Activated CD8-positive, alpha-beta memory T cell treated with anti-CD3 and anti-CD28 coated beads, Interleukin-2, amount 50 U/mL, for 4 hours (primary cell): ENCODE data around the gene DTWD1.
A peak's percentile ranks its signal among the peaks of the same experiment; 100 is the strongest.
"Not testable (repeated sequence)": the region's sequence is repeated elsewhere in the genome, so short reads cannot be mapped to it uniquely, and the experiment has no call there.

ENCODE experiments used
- DNase-seq: peaks from one replicate; pipeline ENCODE4 v3.0.0-alpha.2; 2020

Gene DTWD1, protein sequence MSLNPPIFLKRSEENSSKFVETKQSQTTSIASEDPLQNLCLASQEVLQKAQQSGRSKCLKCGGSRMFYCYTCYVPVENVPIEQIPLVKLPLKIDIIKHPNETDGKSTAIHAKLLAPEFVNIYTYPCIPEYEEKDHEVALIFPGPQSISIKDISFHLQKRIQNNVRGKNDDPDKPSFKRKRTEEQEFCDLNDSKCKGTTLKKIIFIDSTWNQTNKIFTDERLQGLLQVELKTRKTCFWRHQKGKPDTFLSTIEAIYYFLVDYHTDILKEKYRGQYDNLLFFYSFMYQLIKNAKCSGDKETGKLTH

DNA sequence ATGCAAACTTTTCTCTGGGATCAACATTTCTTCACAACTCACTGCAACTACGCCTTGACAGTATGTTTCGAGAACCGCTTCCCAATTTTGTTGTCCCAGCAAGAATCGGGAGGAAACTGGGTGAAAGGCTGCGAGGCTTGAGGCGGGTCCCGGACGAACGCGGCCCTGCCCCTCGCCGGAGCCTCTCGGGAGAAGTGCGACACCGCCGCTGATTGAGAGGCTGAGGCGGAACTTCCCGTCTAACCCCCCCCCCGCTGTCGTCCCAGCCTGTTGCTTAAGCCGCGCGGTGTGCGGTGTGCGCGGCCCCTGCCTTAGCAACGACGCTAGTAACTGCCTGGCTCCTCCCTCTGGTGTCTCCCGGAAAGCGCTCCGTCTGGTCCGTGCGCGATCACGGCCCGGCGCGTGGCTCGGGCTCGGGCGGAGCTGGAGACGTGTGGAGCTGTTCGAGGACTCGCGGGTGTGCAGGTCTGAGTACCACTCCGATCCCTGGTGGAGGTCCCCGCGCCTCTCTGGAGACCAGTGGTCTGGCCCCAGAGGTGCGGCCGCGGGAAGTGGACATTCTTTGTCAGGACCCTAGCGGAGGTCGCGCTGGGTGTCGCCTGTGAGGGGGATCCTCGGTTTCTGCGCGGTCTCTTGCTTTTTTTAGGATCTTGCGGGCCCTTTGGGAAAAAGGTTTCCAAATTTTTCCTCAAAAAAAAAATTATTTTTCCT is at the start of gene DTWD1, which contains the start of gene FAM227B:
Gene DTWD1, plus strand, starts transcription at position 391 of the 711 bp plus-strand sequence. CDS start 4,120 bp downstream, outside the sequence.
Gene FAM227B, minus strand, starts transcription at position 161 of the 711 bp plus-strand sequence. CDS start 5,647 bp downstream, outside the sequence.
- peak; percentile 93 for DNase-seq

- no peak for DNase-seq
Observed at GRCh38 chr15:49573421-49573820, 47.4 kb upstream of the DTWD1 start.

GRCh38 chr15:49589030-49589429 is 31.8 kb upstream of the DTWD1 start:
- no peak for DNase-seq

GRCh38 chr15:49592829-49593316 is 28.0 kb upstream of the DTWD1 start:
- not testable (repeated sequence) for DNase-seq

DNA sequence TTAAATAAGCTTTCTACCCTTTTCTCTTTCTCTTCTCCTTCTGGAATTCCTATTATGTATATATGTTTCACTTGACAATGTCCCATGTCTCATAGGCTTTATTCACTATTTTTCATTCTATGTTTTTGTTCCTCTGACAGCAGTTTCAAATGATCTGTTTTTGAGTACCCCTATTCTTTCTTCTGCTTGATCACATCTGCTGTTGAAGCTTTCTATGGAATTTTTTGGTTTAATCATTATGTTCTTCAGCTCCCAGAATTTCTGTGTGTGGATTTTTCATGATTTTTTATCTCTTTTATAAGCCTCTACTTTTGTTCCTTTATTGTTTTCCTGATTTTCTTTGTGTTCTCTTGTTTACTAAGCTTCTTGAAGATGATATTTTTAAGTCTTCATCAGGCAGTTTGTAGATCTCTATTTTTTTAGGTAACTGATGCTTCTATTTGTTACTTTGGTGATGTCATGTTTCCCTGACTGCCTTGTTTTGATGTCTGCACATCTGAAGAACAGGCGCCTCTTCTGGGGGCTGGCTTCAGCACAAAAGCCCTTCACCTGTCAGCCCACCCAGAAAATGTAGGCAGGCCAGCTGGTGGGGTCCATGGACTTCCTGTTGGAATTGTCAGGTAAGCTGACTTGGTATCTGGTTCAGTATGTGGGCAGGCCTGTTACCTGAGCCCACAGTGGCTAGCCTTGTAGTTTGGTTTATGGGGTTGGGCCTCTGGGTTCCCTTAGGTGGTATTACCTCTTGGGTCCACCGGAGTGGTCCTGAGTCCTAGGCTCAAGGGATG is 16.0 kb upstream of the DTWD1 start:
- DNase-seq: no peak

DNA sequence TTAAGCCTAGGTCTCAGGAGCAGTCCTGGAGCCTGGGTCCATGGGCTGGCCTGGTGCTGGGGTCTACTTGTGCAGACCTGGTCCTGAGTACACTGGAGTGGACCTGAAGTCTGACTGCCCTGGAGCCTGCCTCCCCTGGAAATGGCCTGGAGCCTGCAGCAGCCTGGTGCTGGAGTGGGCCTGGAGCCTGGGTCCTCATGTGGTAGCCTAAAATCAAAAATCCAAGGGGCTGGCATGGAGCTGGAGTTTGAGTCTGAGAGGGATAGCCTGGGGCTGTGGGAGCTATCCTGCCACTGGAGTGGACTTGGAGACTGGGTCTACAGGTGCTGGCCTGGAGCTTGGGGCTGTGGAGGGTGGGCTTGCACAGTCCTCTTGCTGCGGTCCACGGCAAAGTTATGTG is 15.3 kb upstream of the DTWD1 start:
- no peak for DNase-seq

DNA sequence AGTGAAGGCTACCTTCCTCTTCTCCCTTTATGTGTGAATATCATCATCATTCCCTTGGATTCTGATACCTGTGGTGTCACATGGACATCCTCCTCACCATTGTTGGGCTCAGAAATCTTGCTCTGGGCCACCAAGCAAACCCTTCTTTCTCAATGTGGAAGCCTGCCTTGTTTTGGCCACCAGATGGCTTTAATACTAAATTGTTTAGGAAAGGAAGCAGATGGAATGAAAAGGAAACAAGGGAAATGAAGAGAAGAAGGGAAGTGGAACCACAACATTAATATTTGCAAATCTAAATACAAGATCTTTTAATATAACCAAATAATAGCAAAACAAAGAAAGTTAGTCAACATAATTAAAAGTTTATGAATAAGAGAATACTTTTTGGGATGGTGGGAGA is 14.3 kb upstream of the DTWD1 start:
- DNase-seq: no peak

- DNase-seq: no peak
Observed at GRCh38 chr15:49610157-49610918, 10.5 kb upstream of the DTWD1 start.

- DNase-seq: not testable (repeated sequence)
Observed at GRCh38 chr15:49612240-49612639, 8.6 kb upstream of the DTWD1 start.

GRCh38 chr15:49619226-49619625 is 1.6 kb upstream of the DTWD1 start:
- DNase-seq: no peak

DNA sequence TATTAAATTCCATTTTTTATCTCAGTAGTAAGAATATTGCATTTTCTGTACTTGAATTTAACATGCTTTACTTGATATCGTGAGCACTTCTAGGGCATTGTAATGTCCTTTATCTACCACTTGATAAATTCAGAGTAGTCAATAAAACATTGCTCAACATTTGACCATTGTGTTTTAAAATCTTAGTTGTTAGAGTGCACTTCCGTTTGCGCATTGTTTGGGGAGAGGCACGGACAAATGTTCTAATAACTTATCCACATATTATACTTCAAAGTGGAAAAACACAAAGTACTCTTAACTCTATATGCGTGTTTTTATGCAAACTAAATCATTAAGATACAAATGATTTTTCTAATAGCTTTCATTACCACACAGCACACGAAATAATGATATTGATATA is 649 bp upstream of the DTWD1 start:
- no peak for DNase-seq

DNA sequence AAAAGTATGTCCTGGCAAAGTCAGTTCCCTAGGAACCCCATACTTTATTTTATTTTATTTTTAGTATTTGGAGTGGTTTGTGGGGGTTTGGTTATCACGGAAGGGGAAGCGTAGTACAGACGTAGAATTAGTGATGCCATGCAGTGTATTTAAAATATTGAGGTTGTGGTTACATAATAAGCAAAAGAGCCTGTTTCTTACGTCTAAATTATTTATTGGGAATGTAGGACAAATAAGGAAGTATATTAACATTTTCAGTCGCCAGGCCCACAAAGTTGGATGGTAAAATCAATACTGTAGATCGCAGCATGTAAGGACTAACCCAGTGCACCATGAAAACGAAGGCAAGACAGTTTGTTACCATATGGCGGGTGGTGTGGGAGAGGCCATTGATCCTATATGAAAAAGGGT is 558 bp downstream of the DTWD1 start:
- no peak for DNase-seq

DNA sequence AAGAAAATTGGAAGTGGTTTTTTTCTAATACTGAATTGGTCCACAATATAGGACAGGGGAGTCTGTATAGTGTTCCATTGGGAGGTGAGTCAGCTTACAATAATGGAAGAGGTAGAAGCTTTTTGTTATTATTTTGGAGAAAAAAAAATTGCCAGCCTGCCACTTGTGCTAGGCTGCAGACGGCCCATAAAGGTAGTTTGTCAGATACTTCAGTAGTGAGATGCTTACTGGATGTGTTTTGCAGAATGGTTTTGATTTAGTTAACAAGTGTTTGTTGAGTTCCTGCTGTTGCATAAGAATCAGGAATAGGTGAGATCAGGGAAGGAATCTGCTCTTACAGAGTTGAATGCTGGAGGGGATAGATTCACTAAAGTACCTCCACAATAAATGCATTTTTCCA is 1.0 kb downstream of the DTWD1 start:
- DNase-seq: no peak

GRCh38 chr15:49622561-49622960 is 1.7 kb downstream of the DTWD1 start:
- DNase-seq: no peak

- no peak for DNase-seq
Observed at GRCh38 chr15:49624056-49624455, 3.2 kb downstream of the DTWD1 start.

GRCh38 chr15:49625460-49626036 is 4.7 kb downstream of the DTWD1 start:
- no peak for DNase-seq

GRCh38 chr15:49627407-49627877 is 6.6 kb downstream of the DTWD1 start:
- DNase-seq: no peak

- no peak for DNase-seq
Observed at GRCh38 chr15:49628379-49628778, 7.5 kb downstream of the DTWD1 start.

DNA sequence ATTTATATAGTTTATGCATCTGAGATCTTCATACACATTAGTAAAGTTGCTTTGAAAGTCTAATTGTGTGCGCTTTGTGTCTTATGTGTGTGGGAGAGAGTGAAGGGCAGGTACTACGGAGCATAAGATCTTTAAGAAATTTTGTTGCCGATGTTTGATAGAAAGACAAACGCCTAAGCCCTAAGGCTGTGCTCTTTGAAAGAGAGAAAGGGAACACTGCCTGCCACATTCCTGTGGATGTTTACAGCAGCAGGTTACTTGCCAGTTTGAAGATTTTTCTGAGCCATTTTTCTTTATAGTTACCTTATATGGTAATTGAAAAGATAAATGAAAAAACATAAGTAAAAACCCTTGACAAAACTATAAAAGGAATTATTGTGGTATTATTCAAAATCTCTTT is 17.0 kb downstream of the DTWD1 start:
- DNase-seq: no peak

- DNase-seq: no peak
Observed at GRCh38 chr15:49644364-49644794, 23.5 kb downstream of the DTWD1 start.

GRCh38 chr15:49645277-49645676 is 24.4 kb downstream of the DTWD1 start:
- no peak for DNase-seq

DNA sequence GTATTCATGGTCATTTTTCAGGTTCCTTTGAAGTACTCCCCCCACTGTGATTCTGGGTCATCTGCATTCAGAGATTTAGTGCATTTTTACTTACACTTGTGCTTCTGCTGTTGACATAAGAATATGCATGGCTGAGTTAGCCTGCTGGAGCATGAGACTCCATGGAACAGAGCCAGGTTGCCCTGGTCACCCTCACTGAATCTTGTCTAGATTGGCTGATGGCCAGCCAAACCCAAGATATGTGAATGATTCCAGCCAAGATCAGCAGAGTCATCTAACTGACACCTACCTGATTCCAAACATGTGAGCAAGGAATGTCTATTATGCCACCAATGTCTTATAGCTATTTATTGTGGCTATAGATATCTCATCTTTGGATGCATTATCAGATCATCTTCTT is 25.1 kb downstream of the DTWD1 start:
- no peak for DNase-seq
